MCF 10A (cell line): Measurements from ENCODE around the gene OR2F1. TPM values are rescaled to one million over a fixed set of nuclear protein-coding genes. Genes with fewer than 3 reads are reported as not detected.

Source experiments
- BruUV-seq: library from RNA; stranded (reverse); fragments of 400-500 nt; replicated peaks from 2 replicates; lab custom pipeline; 2021; lab: Mats Ljungman, UMichigan
- CTCF ChIA-PET: fragments of 300-600 bp; sonication (Branson Sonifier 250); formaldehyde crosslinking; extraction: SDS; loops from one replicate; lab custom pipeline; 2021; ENCODE audit warnings: antibody characterized with exemption, inconsistent platforms; lab: Yijun Ruan, JAX
- POLR2A ChIA-PET: fragments of 300-600, 350-650 bp; sonication (Branson Sonifier 250); formaldehyde crosslinking; extraction: SDS; loops from one replicate; lab custom pipeline; 2020; ENCODE audit warnings: antibody characterized with exemption, inconsistent platforms; lab: Yijun Ruan, JAX
- DNase-seq: peaks from one replicate; pipeline ENCODE4 v3.0.0-alpha.2; 2018; ENCODE audit not compliant: unreplicated experiment
- H3K27ac Mint-ChIP-seq: one replicate; pipeline ENCODE4 v1.8.0; 2022; ENCODE audit warnings: mild to moderate bottlenecking, low read depth, mixed read lengths; ENCODE audit not compliant: unreplicated experiment
- H3K27me3 Mint-ChIP-seq: one replicate; pipeline ENCODE4 v1.8.0; 2022; ENCODE audit warnings: mixed read lengths; ENCODE audit not compliant: insufficient read depth, unreplicated experiment
- H3K36me3 Mint-ChIP-seq: one replicate; pipeline ENCODE4 v1.8.0; 2022; ENCODE audit warnings: mild to moderate bottlenecking, moderate library complexity, mixed read lengths; ENCODE audit not compliant: insufficient read depth, unreplicated experiment
- H3K4me1 Mint-ChIP-seq: one replicate; pipeline ENCODE4 v1.8.0; 2022; ENCODE audit warnings: mixed read lengths; ENCODE audit not compliant: insufficient read depth, unreplicated experiment
- H3K4me3 Mint-ChIP-seq: one replicate; pipeline ENCODE4 v1.8.0; 2022; ENCODE audit warnings: mild to moderate bottlenecking, moderate library complexity, mixed read lengths; ENCODE audit not compliant: unreplicated experiment
- H3K9me3 Mint-ChIP-seq: one replicate; pipeline ENCODE4 v1.8.0; 2022; ENCODE audit warnings: mixed read lengths; ENCODE audit not compliant: unreplicated experiment
- intact Hi-C: fragments of 100-400 bp; cut with micrococcal nuclease; formaldehyde crosslinking; loops from 2 replicates; pipeline ENCODE4 v1.14.1; 2022
- total RNA-seq: library from RNA; stranded (reverse); gene quantifications from 2 replicates; pipeline ENCODE4 v1.2.3, GENCODE V29; 2022
- TF ChIP-seq, protein P1 (sequence below): fragments of 200-600 bp; IDR thresholded peaks from one replicate; pipeline ENCODE4 v1.8.0; 2022; ENCODE audit warnings: antibody characterized with exemption, mild to moderate bottlenecking; ENCODE audit not compliant: unreplicated experiment

Gene OR2F1
- total RNA-seq, 1 experiment from 2014 or later: not detected

DNA sequence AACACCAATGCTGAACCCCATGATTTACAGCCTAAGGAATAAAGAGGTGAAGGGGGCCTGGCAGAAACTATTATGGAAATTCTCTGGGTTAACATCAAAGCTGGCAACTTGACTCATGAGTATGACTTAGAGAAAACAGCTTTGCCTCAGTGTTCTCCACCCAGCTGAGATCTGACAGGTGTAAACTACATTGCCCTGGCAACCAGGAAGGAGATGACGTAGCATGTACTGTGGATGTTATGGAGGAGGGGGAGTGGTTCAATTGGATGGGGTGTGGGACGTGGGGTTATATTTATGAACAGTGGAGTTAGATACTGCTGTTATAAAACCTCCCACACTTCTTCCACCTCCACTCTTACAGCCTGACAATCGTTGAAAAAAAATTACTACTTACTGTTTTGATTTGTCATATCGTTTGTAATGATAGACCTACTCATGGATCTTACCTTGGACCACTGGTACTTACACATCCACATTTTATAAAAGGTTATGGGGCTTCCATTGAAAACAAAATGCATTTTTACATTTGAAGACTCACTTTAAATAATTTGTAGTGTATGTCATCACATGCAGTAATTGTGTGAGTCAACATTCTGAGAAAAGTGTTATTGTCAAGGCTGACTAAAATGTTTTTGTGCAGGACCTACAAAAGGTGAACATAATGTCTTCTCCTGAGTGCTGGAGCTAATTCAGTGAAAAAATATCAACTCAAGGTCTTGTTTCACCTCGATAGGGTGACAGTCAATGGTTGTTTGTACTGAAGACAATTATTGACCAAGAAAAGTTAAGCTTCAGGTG lies 6.4 kb downstream of the OR2F1 start:
- H3K27ac Mint-ChIP-seq: no peak overlapping the region

DNA sequence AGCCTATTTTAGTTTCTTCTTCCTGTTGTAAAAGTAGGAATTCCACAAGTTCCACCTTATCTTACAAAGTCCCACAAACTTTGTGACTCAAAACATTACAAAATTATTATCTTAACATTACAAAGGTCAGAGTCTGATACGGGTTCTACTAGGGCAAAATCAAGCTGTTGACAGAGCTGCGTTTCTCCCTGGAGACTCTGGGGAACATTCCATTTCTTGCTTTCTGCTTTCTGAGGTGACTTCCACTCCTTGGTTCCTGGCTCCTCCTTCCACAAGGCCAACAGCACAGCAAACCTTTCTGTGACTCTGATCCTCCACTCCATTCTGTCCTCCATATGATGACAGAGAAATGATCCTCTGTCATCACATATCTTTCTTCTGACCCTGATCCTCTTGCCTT lies 10.6 kb downstream of the OR2F1 start:
- intact Hi-C loops: no loop called here
- Mint-ChIP-seq H3K9me3 (peaks cover 8% of the 10 kb centered on the region), H3K4me1 (no peaks in the 10 kb centered on the region), H3K4me3 (no peak overlapping the region), H3K36me3 (no peaks in the 10 kb centered on the region), H3K27me3 (no peaks in the 10 kb centered on the region), H3K27ac (no peak overlapping the region)
- TF ChIP-seq, protein P1, sequence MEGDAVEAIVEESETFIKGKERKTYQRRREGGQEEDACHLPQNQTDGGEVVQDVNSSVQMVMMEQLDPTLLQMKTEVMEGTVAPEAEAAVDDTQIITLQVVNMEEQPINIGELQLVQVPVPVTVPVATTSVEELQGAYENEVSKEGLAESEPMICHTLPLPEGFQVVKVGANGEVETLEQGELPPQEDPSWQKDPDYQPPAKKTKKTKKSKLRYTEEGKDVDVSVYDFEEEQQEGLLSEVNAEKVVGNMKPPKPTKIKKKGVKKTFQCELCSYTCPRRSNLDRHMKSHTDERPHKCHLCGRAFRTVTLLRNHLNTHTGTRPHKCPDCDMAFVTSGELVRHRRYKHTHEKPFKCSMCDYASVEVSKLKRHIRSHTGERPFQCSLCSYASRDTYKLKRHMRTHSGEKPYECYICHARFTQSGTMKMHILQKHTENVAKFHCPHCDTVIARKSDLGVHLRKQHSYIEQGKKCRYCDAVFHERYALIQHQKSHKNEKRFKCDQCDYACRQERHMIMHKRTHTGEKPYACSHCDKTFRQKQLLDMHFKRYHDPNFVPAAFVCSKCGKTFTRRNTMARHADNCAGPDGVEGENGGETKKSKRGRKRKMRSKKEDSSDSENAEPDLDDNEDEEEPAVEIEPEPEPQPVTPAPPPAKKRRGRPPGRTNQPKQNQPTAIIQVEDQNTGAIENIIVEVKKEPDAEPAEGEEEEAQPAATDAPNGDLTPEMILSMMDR: no peak
- DNase-seq: no peak
- BruUV-seq: no TSS peak
- ChIA-PET POLR2A (no interaction called here), CTCF (no interaction called here)

More for the DNA sequence above, 6.4 kb downstream of the OR2F1 start:
- TF ChIP-seq, protein P1: no peak
- intact Hi-C loops: loop anchor here (5.0 kb wide), 1 partner anchor 111 kb away; no protein-coding TSS in a partner anchor
- Mint-ChIP-seq H3K4me3 (no peak overlapping the region), H3K4me1 (no peaks in the 10 kb centered on the region), H3K27me3 (peaks cover 26% of the 10 kb centered on the region), H3K9me3 (peaks cover 8% of the 10 kb centered on the region), H3K36me3 (no peaks in the 10 kb centered on the region)
- ChIA-PET CTCF (interaction anchor here (1.0 kb wide), 1 partner anchor 59 kb away, joined by 3 read pairs; the partner anchor contains the start of gene TCAF1), POLR2A (interaction anchor here (0.9 kb wide), 1 partner anchor 60 kb away, joined by 3 read pairs; no protein-coding TSS in a partner anchor)
- no TSS peak for BruUV-seq
- DNase-seq: no peak

- Mint-ChIP-seq H3K27me3 (no peaks in the 10 kb centered on the region), H3K27ac (no peak overlapping the region), H3K9me3 (peaks cover 5% of the 10 kb centered on the region), H3K4me3 (no peak overlapping the region), H3K36me3 (no peaks in the 10 kb centered on the region), H3K4me1 (no peaks in the 10 kb centered on the region)
- intact Hi-C loops: no loop called here
- CTCF ChIA-PET: no interaction called here
- no TSS peak for BruUV-seq
- DNase-seq: no peak
- TF ChIP-seq, protein P1: no peak
- POLR2A ChIA-PET: no interaction called here
Observed at GRCh38 chr7:143967398-143967797, 12.8 kb downstream of the OR2F1 start.

DNA sequence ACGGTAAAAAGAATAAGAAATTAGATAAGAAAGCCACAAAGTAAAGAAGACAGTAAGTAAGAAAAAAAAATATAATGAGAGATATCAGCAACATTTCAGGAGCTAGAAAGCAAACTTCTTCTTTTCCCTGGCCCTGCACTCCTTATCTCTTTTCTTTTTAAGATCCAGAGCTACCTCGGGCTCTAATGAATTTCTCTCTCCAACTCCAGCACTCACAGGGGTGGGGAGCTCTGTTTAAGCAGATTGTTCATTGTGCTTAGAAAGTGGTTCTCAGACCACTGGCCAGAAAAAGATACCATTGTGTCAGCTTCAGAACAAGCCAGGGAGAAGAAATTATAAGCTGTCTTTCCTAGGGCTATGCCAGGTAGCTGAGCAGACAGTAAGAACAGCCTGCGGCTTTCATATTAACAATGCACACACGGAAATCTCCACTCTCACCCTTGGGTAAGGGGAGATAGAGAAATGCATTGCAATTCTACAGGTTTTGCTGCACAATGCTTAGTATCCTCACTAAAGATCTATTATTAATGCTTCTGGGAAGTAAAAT lies 19.3 kb downstream of the OR2F1 start:
- Mint-ChIP-seq H3K27ac (no peak overlapping the region), H3K9me3 (no peaks in the 10 kb centered on the region), H3K27me3 (no peaks in the 10 kb centered on the region), H3K4me3 (no peak overlapping the region), H3K4me1 (peaks cover 9% of the 10 kb centered on the region), H3K36me3 (no peaks in the 10 kb centered on the region)
- BruUV-seq: no TSS peak
- intact Hi-C loops: loop anchor here (10.0 kb wide), 1 partner anchor 51 kb away; no protein-coding TSS in a partner anchor
- TF ChIP-seq, protein P1: no peak
- CTCF ChIA-PET: no interaction called here
- POLR2A ChIA-PET: interaction anchor here (0.5 kb wide), 1 partner anchor 74 kb away, joined by 3 read pairs; no protein-coding TSS in a partner anchor
- DNase-seq: no peak
